ENCODE measurements around the gene C12orf75. TPM values are rescaled to one million over a fixed set of nuclear protein-coding genes. Genes with fewer than 3 reads are reported as not detected.
A peak's percentile ranks its signal among the peaks of the same experiment; 100 is the strongest.
"Not testable (repeated sequence)": the region's sequence is repeated elsewhere in the genome, so short reads cannot be mapped to it uniquely, and the experiment has no call there.

Gene C12orf75
- total RNA-seq, 1 donor from 2014 or later, result 163 TPM

GRCh38 chr12:105330931-105331804 is 677 bp downstream of the C12orf75 start:
- Mint-ChIP-seq H3K36me3 (ENCODE audit: low read depth, unreplicated experiment) (no peaks in the 10 kb centered on the region), H3K27ac (ENCODE audit: unreplicated experiment) (peak overlapping the region; percentile 30), H3K9me3 (ENCODE audit: unreplicated experiment) (no peaks in the 10 kb centered on the region), H3K4me3 (ENCODE audit: unreplicated experiment) (peak overlapping the region; percentile 90), H3K27me3 (ENCODE audit: low read depth, unreplicated experiment) (no peaks in the 10 kb centered on the region), H3K4me1 (ENCODE audit: low read depth, unreplicated experiment) (peaks cover 50% of the 10 kb centered on the region)
- Histone ChIP-seq H3K9me3 (ENCODE audit: insufficient read depth, low read depth, low read length) (no peaks in the 10 kb centered on the region), H2AFZ (ENCODE audit: low read depth, low read length) (no peak overlapping the region), H4K20me1 (ENCODE audit: insufficient read depth, low read length) (peaks cover 8% of the 10 kb centered on the region), H3K9ac (ENCODE audit: low read length) (peak overlapping the region; percentile 82), H3K79me2 (ENCODE audit: insufficient read depth, low read length) (peaks cover 53% of the 10 kb centered on the region), H3K27ac (ENCODE audit: low read depth, low read length) (peak overlapping the region; percentile 74), H3K4me3 (ENCODE audit: insufficient read depth, low read depth, low read length) (peak overlapping the region; percentile 70), H3K36me3 (ENCODE audit: insufficient read depth, low read length) (no peaks in the 10 kb centered on the region), H3K27me3 (ENCODE audit: insufficient read depth, low read length) (no peaks in the 10 kb centered on the region), H3K4me2 (ENCODE audit: low read length) (peak overlapping the region; percentile 91), H3K4me1 (ENCODE audit: insufficient read depth, low read length) (peaks cover 56% of the 10 kb centered on the region)
- TF ChIP-seq EZH2 (IDR thresholded peaks at IDR 0.05; ENCODE audit: insufficient read depth, low read length) (no peak), CTCF (IDR thresholded peaks at IDR 0.05; ENCODE audit: insufficient read depth, low read depth, low read length) (no peak)
- DNase-seq (ENCODE audit: low read depth), result no peak
- FAIRE-seq, result no peak

- Histone ChIP-seq H3K9ac (ENCODE audit: low read length) (peak overlapping the region; percentile 82), H3K9me3 (ENCODE audit: insufficient read depth, low read depth, low read length) (no peaks in the 10 kb centered on the region), H3K4me1 (ENCODE audit: insufficient read depth, low read length) (peaks cover 52% of the 10 kb centered on the region), H3K4me3 (ENCODE audit: insufficient read depth, low read depth, low read length) (peak overlapping the region; percentile 70), H3K4me2 (ENCODE audit: low read length) (peak overlapping the region; percentile 91), H4K20me1 (ENCODE audit: insufficient read depth, low read length) (peaks cover 14% of the 10 kb centered on the region), H2AFZ (ENCODE audit: low read depth, low read length) (no peak overlapping the region), H3K27me3 (ENCODE audit: insufficient read depth, low read length) (no peaks in the 10 kb centered on the region), H3K36me3 (ENCODE audit: insufficient read depth, low read length) (no peaks in the 10 kb centered on the region), H3K79me2 (ENCODE audit: insufficient read depth, low read length) (peaks cover 59% of the 10 kb centered on the region), H3K27ac (ENCODE audit: low read depth, low read length) (peak overlapping the region; percentile 74)
- H3K27ac Mint-ChIP-seq (ENCODE audit: unreplicated experiment), result peak overlapping the region; percentile 30
- H3K9me3 Mint-ChIP-seq (ENCODE audit: unreplicated experiment), result no peaks in the 10 kb centered on the region
- no peak for FAIRE-seq
- H3K4me3 Mint-ChIP-seq (ENCODE audit: unreplicated experiment), result peak overlapping the region; percentile 90
- H3K36me3 Mint-ChIP-seq (ENCODE audit: low read depth, unreplicated experiment), result peaks cover 4% of the 10 kb centered on the region
- TF ChIP-seq EZH2 (IDR thresholded peaks at IDR 0.05; ENCODE audit: insufficient read depth, low read length), result no peak
- no peak for TF ChIP-seq CTCF (IDR thresholded peaks at IDR 0.05; ENCODE audit: insufficient read depth, low read depth, low read length)
- peaks cover 51% of the 10 kb centered on the region for H3K4me1 Mint-ChIP-seq (ENCODE audit: low read depth, unreplicated experiment)
- DNase-seq (ENCODE audit: low read depth), result no peak
- H3K27me3 Mint-ChIP-seq (ENCODE audit: low read depth, unreplicated experiment), result no peaks in the 10 kb centered on the region
These were observed 1.3 kb downstream of the C12orf75 start for GRCh38 chr12:105331805-105332251.

GRCh38 chr12:105332286-105332685 is 1.8 kb downstream of the C12orf75 start:
- not testable (repeated sequence) for H3K27me3 Mint-ChIP-seq (ENCODE audit: low read depth, unreplicated experiment); FAIRE-seq; DNase-seq (ENCODE audit: low read depth); H3K36me3 ChIP-seq (ENCODE audit: insufficient read depth, low read length); H3K9me3 ChIP-seq (ENCODE audit: insufficient read depth, low read depth, low read length); H3K9me3 Mint-ChIP-seq (ENCODE audit: unreplicated experiment); H2AFZ ChIP-seq (ENCODE audit: low read depth, low read length); H3K27me3 ChIP-seq (ENCODE audit: insufficient read depth, low read length); H3K36me3 Mint-ChIP-seq (ENCODE audit: low read depth, unreplicated experiment)
- Histone ChIP-seq H3K4me1 (ENCODE audit: insufficient read depth, low read length) (peaks cover 48% of the 10 kb centered on the region), H4K20me1 (ENCODE audit: insufficient read depth, low read length) (peaks cover 17% of the 10 kb centered on the region), H3K9ac (ENCODE audit: low read length) (peak overlapping the region; percentile 82), H3K4me3 (ENCODE audit: insufficient read depth, low read depth, low read length) (peak overlapping the region; percentile 70), H3K27ac (ENCODE audit: low read depth, low read length) (peak overlapping the region; percentile 74), H3K79me2 (ENCODE audit: insufficient read depth, low read length) (peaks cover 64% of the 10 kb centered on the region), H3K4me2 (ENCODE audit: low read length) (peak overlapping the region; percentile 91)
- peak overlapping the region; percentile 51 for H3K27ac Mint-ChIP-seq (ENCODE audit: unreplicated experiment)
- peak overlapping the region; percentile 90 for H3K4me3 Mint-ChIP-seq (ENCODE audit: unreplicated experiment)
- peaks cover 48% of the 10 kb centered on the region for H3K4me1 Mint-ChIP-seq (ENCODE audit: low read depth, unreplicated experiment)

Data from astrocyte (in vitro differentiated cells and primary cell).